Stimulated activated CD4-positive, alpha-beta T cell treated with anti-CD3 and anti-CD28 coated beads, Interleukin-2, amount 100 ng/mL, for 24 hours (primary cell): ENCODE measurements around the gene TTC32.
"Not testable (repeated sequence)": the region's sequence is repeated elsewhere in the genome, so short reads cannot be mapped to it uniquely, and the experiment has no call there.

ENCODE experiments used
- DNase-seq, 2 donors: peaks; one replicate each; pipeline ENCODE4 v3.0.0-alpha.2; 2020

TTC32 gene

DNA sequence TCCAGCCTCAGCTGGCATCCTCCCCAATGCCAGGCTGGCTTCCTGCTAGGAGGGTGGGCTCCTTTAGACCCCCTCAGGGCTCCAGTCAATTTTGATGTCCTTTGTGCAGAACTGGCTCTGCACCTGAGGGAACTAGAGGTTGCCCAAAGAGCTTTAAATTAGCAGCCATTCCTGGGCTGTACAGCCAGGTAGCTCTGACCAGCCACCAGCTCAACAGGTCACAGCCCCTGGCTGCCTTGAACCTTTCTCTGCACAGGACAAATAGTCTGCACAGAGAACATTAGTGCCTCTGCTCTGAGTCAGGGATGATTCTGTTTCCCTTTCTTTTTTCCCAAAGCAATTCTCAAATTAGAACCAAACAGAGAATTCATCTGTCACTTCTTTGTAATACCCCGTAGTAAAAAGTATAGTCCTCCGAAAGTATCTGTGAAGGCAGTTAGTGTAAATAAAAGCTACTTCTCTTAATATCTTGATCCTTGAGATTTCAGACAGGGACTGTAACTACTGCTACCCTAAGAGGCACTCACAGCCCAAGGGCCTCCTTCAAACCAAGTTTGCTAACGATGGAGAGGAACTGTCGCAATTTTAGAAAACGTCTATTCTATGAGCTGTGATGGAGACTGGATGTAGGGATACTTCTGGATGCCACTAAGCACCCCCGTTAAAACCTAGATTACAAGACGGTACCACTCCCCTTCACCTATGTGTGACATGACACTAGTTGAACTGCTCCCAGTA, 3.0 kb downstream of the TTC32 start:
- DNase-seq = no peak

DNA sequence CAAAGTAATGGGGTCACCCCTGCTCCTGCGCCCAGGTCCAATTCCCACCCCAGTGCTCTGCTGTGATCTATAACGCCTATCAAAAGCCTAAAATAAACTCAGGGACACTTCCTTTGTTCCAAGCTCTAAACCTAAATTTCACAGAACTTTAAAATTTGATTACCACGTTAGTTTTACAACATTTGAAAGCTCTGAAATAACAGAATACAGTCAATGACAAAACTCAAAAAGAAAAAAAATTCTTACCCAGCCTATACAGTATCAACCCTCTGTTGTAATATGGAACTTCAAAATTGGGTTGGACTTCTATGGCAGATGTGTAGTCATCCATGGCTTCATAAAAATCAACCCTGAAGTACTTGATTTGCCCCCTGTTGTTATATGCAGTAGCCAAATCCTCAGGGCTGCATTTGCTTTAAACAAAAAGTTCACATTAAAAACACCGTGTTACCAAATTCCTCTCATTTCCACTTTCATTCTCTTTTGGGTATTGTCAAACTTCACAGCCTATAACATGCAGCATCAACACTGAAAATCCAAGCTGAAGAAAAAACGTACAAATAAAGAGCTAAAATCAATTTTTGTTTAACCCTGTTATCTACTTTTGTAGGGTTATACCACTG, 4.0 kb downstream of the TTC32 start:
- no peak for DNase-seq

DNA sequence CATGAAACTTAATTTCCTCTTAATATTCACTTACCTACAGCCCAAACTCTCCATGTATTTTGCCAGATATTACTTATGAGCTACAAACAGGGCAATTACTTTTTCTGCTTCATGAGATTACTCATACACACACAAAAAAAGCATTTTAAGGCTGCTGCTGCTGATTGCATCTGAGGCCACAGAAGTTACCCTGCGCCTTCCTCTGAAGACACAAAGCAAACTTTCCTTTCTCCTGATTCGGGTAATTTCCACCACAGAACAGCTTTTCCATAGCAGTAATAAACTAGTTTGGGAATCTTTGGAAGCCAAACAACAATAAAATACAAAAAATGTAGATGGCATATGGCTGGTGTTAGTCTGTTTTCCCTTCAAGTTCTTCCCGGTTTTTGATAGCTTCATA, 6.2 kb downstream of the TTC32 start:
- no peak for DNase-seq

DNA sequence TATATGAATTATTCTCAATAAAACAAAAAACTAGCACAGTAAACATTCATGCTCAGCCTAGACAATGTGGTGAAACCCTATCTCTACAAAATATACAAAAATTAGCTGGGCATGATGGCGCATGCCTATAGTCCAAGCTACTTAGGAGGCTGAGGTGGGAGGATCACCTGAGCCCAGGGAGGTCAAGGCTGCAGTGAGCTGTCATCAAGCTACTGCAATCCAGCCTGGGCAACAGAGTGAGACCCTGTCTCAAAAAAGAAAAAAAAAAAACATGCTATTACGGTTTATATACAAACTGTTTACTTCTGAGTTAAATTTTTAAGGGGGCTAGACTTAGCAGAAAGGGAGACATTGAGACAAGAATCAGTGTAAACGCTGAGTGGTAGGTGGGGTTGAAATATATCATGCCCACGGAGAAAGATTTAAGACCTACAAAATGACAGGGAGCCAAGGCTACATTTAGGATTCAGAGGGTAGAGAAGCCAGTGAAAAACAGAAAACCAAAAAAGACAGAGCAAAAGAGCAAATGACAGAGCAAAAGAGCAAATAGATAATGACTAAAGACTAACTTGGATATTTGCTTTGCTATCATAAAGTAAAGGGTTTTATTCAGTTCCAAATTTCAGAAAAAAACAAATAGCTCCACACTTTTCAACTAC, 7.5 kb downstream of the TTC32 start:
- DNase-seq = no peak

DNA sequence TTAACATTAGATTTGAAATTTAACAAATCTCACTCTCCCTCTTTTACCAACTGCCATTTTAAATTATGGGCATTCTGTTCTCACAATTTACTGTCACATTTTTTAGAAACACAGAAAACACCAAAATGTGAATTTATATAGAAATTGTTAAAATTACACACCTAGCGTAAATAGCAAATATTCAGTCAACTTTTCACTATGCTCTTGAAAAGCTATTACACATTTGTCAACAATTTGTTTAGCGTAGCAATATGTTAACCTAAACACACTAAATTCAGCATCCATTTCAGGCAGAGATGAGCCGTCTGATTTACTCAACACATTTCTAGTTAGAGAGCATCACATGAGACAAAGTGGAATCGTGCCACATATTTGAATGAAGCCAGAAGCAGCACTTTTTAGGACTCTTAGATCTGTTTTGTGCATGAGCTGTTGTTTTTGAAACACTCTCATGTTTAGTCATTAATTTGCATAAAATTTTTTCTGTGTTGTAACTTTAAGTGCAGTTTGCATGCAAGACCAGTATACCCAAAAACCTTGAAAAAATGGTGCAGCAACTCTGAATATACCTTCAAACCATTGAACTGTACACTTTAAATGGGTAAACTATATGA, 8.2 kb downstream of the TTC32 start:
- DNase-seq = no peak

DNA sequence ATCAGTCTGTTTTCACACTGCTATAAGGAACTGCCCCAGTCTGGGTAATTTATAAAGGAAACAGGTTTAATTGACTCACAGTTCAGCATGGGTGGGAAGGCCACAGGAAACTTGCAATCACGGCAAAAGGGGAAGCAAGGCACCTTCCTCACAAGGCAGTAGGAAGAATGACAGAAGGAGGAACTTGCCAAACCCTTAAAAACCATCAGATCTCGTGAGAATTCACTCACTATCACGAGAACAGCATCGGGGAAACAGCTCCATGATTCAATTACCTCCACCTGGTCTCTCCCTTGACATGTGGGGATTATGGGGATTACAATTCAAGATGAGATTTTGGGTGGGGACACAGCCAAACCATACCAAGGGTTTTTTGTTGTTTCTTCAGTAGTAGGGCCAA, 9.8 kb downstream of the TTC32 start:
- DNase-seq = not testable (repeated sequence)

DNA sequence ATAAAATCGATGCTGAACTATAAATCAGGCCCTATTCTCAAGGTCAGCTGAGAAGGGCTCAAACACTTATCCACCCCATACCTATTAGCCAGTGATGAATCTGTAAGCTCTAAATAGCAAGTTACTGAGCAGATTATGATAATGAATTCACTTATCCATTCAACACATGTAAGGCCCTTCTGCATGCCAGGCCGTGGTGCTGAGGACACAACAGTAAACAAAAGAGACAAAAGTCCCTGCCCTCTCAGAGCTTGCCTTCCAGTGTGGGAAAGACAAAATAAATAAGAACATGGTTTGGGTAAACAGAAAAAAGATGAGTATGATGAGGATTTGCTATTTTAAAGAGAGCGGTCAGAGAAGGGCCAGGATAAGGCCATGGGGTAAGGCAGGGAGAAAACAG, 11.7 kb downstream of the TTC32 start:
- no peak for DNase-seq

DNA sequence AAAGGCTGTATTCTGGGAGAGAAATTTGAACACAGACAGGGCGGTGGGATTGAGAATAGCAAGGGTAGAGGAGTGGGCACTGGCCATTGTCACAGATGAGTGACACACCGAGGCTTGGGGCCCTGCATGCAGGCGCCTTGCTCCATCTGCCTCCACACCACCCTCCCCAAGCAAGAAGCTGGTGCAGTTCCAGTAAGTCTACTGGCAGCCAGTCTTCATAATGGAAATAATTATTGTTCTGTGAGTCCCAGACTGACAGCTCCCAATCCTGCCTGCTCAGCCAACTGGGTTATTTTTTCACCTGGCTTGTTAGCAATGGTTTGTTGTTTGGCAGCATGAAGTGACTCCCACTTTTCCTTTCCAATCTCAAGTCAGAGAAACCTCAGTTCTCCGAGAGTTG, 13.0 kb downstream of the TTC32 start:
- DNase-seq = no peak

DNA sequence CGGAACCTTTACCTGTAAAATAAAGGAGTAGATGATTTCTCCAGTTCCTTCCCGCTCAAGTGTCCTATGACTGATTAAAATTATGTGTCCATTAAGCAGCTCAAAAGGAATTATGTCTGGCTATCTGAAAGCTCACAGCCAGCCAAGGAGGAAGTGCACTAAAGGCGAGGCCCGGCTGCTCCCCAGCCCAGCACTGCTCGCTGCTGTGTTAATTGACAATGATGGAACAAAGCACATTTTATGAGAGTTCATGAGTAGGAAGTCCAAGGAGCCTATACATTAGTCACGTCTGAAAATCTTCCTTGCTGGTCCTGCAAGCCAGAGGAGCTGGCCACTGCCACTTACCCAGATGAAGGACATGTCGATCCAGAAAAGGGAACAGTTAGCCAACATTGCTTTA, 14.3 kb downstream of the TTC32 start:
- DNase-seq = no peak

DNA sequence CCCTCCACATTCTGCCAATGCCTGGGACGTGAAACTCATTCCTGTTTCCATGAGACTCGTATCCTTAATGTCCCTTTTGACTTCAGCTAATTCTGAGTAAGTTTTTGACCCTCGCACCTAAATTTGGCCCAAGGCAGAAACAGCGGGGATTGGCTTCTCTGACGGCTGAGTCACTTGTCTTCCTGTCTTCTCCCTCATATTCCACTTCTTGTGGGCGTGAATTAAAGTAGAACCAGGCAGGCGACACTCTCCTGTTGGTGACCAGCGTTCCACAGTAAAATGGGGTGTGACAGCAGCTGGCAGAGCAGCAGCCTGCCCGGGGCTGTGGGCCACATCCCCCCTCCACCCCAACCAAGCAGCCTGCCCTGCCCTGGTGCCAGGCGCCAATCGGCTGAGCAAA, 15.5 kb downstream of the TTC32 start:
- DNase-seq = no peak

DNA sequence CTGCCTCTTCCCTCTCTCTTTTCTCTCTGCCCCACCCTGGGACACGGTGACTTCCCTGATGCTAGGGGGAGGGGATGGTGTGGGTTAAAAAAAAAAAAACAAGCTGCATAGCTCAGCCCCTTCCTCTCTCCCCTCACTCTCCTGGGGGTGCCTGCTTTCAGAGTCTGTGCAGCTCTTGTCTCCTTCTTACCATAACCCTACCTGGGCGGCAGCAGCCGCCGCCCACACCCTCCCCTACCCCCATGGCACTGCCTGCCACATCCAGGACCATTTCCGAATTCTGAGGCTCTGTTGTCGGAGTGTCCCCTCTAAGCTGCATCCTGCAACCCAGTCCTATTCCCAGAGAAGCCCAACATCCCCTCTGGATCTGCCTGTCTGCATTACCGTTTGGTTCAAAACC, 16.0 kb downstream of the TTC32 start:
- no peak for DNase-seq

DNA sequence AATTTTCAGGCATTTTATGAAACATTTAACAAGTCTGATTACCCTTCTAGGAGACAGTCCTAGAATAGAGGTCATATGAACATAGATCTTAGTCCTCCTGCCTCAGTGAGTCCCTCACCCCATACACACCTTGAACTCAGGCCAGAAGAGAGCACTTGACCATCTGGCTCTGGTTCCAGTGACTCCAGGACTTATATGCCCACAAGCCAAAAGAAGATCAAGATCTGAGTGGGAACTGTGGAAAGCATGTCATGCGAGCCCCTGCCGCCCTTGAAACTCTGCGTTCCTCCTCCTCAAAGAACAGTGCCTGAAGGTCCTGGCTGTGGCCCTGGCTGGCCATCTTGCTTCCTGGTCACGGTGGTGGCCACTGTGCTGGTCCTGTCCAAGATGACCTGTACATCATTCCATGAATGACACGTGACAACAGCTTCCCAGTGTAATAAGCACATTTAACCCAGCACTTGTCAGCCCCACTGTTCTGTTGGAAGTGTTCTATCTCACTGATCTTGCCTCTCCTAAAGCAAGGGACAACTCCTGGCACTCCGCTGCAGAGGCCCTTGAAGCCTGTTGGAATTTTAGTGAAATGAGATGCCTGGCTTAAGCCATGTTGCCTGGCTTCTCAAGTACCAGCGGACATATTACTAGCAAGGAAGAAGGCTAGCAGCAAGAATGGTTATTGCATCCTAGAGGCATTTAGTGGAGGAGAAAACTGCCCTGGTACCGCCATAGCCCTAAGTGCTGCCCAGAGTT, 17.6 kb downstream of the TTC32 start:
- no peak for DNase-seq

DNA sequence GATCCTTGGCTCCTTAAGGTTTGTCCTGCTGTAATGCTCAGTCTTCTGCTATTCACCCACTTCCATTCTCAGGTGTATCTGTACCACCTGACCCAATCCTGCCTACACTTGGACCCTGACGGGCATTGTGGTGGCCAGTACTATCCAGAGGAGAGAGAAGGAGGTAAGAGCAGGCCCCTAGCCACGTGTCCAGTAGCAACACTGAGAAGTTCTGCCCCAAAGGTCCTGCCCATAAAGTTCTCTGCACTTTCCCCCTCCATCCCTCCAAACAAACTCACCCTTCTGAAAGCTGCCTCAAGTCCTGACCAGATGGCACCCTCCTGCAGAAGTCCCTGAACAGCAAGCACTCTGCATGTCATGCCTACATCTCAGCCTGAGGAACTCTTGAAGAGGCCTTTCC, 18.3 kb downstream of the TTC32 start:
- no peak for DNase-seq

DNA sequence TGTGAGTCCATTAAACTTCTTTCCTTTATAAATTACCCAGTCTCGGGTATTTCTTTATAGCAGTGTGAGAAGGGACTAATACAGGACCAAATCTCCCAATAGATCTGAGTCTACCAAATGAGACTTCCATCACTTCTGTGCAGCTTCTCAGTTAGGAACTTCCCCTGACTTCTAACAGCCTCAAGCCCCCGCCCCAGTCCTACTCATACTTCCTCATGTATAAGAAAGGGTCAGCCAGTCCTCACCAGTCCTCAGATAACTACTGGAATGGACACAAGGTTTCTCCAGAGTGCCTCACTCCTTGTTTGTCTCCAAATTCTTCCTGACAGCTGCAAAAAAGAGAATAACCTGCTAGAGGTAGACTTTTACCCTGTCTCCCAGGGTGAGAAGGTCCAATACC, 19.5 kb downstream of the TTC32 start:
- DNase-seq = no peak

DNA sequence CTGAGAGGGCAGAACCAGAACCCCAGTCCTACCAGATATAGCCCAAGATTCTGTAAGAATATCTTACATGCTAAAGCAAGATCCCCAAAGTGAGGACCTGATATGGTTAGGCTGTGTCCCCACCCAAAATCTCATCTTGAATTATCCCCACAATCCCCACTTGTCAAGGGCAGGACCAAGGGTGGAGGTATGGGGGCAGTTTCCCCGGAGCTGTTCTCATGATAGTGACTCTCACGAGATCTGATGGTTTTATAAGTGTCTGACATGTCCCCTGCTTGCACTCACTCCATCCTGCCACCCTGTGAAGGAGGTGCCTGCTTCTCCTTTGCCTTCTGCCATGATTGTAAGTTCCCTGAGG, 19.9 kb downstream of the TTC32 start:
- DNase-seq = no peak

DNA sequence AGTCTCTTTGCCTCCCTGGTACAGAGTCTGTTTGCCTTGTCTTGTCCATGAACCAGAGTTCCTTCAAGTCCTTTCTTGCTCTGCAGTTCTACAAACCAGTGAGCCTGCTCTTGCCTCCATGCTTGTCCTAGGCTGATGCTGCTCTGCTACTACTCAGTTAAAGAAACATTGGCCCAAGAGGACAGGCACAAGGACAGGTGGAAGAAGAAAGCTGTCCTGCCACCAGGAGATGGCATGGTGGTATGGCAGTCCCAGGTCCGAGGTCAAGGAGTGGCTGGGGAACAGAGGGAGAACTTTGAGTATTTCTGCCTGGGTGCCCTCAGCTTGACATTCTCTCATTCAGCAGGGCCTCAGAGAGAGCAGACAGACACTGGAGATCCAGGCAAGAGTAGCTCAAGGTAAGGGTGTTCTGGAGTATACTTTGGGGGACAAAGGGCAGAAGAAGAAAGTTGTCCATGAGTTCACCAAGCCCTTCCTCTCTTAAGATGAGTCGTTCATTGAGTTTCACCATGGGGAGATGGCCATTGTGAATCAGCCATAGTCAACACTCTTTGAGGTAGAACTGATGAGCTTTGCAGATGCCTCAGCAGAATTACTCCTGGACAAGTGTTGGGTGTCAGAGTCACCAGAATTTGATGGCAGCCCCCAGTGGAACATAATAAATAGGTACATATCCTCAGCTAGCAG, 20.4 kb downstream of the TTC32 start:
- no peak for DNase-seq

DNA sequence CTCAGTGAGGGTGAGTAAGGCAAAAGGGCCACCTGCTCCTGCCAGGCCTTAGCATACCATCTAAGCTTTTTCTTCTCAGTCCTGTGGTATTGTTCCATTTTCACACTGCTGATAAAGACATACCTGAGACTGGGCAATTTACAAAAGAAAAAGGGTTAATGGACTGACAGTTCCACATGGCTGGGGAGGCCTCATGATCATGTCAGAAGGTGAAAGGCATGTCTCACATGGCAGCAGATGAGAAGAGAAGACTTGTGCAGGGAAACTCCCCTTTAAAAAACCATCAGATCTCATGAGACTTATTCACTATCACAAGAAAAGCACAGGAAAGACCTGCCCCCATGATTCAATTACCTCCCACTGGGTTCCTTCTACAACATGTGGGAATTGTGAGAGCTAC, 21.6 kb downstream of the TTC32 start:
- DNase-seq = not testable (repeated sequence)

DNA sequence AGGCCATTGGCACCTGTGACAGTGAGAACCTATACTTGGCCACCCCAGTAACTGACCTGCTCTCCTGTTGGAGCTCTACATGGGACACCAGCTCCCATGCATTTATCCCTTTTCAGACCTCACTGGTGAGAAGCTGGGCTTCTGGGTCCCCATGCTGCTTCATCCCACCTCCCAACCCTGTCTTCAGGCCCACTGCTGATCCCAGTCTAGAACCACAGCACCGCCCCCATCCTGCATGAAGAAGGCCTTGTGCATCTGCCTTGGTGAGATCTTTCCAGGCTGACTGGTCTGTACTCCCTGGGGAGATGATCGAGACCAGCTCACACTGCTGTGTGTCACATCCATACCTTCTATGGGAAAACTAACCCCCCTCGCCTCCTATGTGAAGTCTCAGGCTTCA, 22.7 kb downstream of the TTC32 start:
- no peak for DNase-seq

DNA sequence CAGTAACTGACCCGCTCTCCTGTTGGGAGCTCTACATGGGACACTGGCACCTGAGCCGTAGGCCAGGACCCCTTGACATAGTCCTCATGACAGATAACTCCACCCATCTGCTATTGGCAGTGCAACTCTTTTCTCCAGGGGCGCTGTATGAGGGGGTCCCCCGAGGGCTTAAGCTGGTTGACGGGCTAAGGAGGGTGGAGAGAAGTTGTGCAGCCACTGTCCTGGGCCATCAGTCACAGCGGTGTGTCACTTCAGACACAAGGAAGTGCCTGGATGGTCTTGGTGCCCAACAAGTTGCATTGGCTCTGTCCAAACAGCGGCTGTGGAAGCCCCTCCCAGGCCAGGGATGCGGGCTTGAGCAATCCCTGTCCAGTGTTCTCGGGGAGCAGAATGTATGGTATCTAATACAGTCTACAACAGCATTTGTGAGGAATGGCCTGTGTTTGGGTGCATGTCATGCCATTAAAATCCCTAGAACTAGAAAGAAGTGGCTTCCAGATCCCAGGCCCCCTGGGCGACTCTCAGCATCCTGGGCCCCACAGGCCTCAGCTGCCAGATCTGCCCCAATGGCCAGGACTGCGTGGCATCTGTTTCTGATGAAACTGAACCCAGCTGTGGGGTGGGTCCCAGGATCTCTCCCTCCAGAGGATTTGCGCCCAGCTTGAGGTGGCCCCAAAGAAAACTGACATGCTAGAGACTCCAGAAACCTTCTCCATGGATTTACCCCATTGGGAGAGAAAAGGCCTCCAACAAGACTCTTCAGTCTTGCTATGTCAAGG, 23.3 kb downstream of the TTC32 start:
- DNase-seq = no peak

DNA sequence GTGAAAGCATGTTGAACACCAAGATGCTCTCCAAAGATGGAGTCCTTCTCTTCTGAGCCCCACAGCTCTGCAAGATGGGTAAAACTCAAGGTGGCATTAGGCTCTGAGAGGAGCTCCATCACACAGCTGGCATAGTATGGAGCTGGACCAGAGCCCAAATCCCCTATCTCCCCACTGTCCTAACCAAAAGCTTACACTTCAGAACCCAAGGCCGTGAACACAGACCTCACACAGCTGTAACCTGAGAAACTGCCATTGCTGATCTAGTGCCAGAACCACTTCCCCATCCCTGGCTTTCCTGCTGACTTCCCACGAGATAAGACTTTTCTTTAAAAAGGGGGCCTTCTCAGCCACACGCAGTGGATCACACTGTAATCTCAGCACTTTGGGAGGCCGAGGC, 25.0 kb downstream of the TTC32 start:
- DNase-seq = no peak

DNA sequence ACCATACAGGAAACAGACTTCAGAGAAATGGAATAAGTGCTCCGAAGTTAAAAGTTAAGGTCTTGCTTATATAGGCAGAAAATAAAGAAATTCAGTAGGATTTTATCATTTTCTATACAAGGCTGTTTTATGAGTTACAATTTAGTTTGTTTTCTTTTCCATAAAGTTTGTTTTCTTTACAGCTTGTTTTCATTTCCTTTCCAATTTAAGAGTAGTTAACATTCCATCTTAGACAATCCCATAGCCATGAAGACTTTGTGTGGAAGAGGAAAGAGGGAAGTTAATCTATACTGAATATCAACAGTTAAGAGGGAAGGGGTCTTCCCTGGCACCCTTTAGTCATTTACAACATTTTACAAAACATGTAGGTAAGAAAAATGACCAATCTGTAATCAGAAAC, 26.5 kb downstream of the TTC32 start:
- DNase-seq = no peak

DNA sequence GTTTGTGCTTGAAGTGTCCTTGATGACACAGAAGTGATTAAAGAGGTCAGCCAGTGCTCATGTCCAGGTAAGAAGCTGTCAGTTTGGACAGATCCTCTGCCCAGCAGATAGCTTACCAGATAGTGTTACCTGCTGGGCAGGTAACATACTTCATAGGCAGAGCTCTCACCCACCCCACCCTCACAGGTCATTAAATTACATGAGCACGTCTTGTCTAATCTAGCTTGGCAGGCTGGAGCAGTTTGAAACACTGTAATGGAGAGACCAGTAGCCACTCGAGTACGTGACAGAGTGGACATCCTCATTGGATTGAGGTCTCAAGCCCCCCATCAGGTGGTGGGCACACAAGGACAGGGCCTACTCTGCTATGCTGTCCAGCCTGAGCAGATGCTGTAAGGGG, 27.1 kb downstream of the TTC32 start:
- DNase-seq = no peak
